Measurements from ENCODE around the gene ZFP37.

- TF ChIP-seq CTCF (conservative IDR thresholded peaks at IDR 0.05; ENCODE audit: low read depth, low read length) (no peak), USF2 (IDR thresholded peaks at IDR 0.05; ENCODE audit: low read depth, low read length) (no peak), RFX5 (IDR thresholded peaks at IDR 0.05; ENCODE audit: low read depth, low read length) (no peak), RAD21 (IDR thresholded peaks at IDR 0.05; ENCODE audit: low read length) (no peak), MAFK (IDR thresholded peaks at IDR 0.05; ENCODE audit: low read depth, low read length) (no peak), POLR2A (IDR thresholded peaks at IDR 0.05; ENCODE audit: low read depth, low read length) (no peak), RCOR1 (IDR thresholded peaks at IDR 0.05; ENCODE audit: insufficient replicate concordance, low read length) (no peak), NFE2L2 (IDR thresholded peaks at IDR 0.05; ENCODE audit: low read depth, low read length) (no peak), FOS (IDR thresholded peaks at IDR 0.05; ENCODE audit: low read depth, low read length) (no peak), MAZ (IDR thresholded peaks at IDR 0.05; ENCODE audit: borderline replicate concordance, low read depth, low read length) (no peak), MXI1 (IDR thresholded peaks at IDR 0.05; ENCODE audit: borderline replicate concordance, low read depth, low read length) (no peak), SMC3 (IDR thresholded peaks at IDR 0.05; ENCODE audit: low read depth, low read length) (no peak)
Observed at GRCh38 chr9:113026200-113026599, 30.3 kb downstream of the ZFP37 start.

All from IMR-90 (cell line).